Liver (tissue), 3 donors: ENCODE results near the gene CMTM8.

Experiments used
- GABPA ChIP-seq, 2 donors: IDR thresholded peaks in 1 of 2; conservative IDR thresholded peaks in 1 of 2; 2 replicates each; pipeline ENCODE4 v1.6.1; 2016; ENCODE audit warnings: antibody characterized with exemption in 2 of 2, mild to moderate bottlenecking in 1 of 2, moderate library complexity in 1 of 2
- RAD21 ChIP-seq, 2 donors: IDR thresholded peaks; 2 replicates each; pipeline ENCODE4 v1.6.1; 2016; ENCODE audit warnings: antibody characterized with exemption in 2 of 2, mild to moderate bottlenecking in 2 of 2
- RXRA ChIP-seq, 2 donors: IDR thresholded peaks; 2 replicates each; pipeline ENCODE4 v1.6.1; 2017 to 2018; ENCODE audit warnings: antibody characterized with exemption in 2 of 2, mild to moderate bottlenecking in 1 of 2
- TAF1 ChIP-seq: conservative IDR thresholded peaks from 2 replicates; pipeline ENCODE4 v1.6.1; 2016; ENCODE audit warnings: antibody characterized with exemption, mild to moderate bottlenecking
- YY1 ChIP-seq: IDR thresholded peaks from 2 replicates; pipeline ENCODE4 v1.6.1; 2016; ENCODE audit warnings: antibody characterized with exemption, mild to moderate bottlenecking
- TF ChIP-seq, protein P1 (sequence below): fragments of 150-350 bp; IDR thresholded peaks from 2 replicates; pipeline ENCODE4 v1.5.1; 2017; ENCODE audit warnings: improper control_type of control experiment, low read depth, low read length; ENCODE audit not compliant: missing input control
- TF ChIP-seq, protein P2 (sequence below): IDR thresholded peaks from 2 replicates; pipeline ENCODE4 v1.6.1; 2016; ENCODE audit warnings: antibody characterized with exemption
- TF ChIP-seq, protein P3 (sequence below): IDR thresholded peaks from 2 replicates; pipeline ENCODE4 v1.6.1; 2016; ENCODE audit warnings: antibody characterized with exemption, mild to moderate bottlenecking
- TF ChIP-seq, protein P4 (sequence below): IDR thresholded peaks from 2 replicates; pipeline ENCODE4 v1.6.1; 2016; ENCODE audit warnings: antibody characterized with exemption
- donor health status: healthy.
- donor health status: healthy.

DNA sequence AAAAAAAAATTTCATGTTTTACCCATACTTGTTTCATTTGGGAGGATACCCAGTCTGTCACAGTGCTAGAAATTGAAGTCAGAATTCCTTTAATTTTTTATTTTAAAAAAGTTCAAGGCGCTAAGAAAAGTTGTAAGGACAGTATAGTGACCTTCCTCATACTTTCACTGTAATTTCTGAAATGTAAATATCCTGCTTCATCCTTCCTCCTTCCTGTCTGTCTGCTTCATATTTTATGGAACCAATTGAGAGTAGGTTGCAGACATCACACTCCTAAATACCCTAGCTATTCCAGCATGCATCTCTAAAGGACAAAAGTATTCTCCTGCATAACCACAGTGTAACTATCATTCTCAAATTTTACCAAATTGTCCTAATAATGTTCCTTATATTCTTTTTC lies 35.8 kb downstream of the CMTM8 start:
- TF ChIP-seq, protein P1, sequence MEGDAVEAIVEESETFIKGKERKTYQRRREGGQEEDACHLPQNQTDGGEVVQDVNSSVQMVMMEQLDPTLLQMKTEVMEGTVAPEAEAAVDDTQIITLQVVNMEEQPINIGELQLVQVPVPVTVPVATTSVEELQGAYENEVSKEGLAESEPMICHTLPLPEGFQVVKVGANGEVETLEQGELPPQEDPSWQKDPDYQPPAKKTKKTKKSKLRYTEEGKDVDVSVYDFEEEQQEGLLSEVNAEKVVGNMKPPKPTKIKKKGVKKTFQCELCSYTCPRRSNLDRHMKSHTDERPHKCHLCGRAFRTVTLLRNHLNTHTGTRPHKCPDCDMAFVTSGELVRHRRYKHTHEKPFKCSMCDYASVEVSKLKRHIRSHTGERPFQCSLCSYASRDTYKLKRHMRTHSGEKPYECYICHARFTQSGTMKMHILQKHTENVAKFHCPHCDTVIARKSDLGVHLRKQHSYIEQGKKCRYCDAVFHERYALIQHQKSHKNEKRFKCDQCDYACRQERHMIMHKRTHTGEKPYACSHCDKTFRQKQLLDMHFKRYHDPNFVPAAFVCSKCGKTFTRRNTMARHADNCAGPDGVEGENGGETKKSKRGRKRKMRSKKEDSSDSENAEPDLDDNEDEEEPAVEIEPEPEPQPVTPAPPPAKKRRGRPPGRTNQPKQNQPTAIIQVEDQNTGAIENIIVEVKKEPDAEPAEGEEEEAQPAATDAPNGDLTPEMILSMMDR: no peak
- TF ChIP-seq YY1 (no peak), GABPA (IDR thresholded peaks at IDR 0.05 in 1 of 2, conservative IDR thresholded peaks at IDR 0.05 in 1 of 2) (no peak), RAD21 (IDR thresholded peaks at IDR 0.05) (no peak), RXRA (IDR thresholded peaks at IDR 0.05) (no peak), TAF1 (no peak)
- TF ChIP-seq, protein P2, sequence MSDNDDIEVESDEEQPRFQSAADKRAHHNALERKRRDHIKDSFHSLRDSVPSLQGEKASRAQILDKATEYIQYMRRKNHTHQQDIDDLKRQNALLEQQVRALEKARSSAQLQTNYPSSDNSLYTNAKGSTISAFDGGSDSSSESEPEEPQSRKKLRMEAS: no peak
- TF ChIP-seq, protein P3, sequence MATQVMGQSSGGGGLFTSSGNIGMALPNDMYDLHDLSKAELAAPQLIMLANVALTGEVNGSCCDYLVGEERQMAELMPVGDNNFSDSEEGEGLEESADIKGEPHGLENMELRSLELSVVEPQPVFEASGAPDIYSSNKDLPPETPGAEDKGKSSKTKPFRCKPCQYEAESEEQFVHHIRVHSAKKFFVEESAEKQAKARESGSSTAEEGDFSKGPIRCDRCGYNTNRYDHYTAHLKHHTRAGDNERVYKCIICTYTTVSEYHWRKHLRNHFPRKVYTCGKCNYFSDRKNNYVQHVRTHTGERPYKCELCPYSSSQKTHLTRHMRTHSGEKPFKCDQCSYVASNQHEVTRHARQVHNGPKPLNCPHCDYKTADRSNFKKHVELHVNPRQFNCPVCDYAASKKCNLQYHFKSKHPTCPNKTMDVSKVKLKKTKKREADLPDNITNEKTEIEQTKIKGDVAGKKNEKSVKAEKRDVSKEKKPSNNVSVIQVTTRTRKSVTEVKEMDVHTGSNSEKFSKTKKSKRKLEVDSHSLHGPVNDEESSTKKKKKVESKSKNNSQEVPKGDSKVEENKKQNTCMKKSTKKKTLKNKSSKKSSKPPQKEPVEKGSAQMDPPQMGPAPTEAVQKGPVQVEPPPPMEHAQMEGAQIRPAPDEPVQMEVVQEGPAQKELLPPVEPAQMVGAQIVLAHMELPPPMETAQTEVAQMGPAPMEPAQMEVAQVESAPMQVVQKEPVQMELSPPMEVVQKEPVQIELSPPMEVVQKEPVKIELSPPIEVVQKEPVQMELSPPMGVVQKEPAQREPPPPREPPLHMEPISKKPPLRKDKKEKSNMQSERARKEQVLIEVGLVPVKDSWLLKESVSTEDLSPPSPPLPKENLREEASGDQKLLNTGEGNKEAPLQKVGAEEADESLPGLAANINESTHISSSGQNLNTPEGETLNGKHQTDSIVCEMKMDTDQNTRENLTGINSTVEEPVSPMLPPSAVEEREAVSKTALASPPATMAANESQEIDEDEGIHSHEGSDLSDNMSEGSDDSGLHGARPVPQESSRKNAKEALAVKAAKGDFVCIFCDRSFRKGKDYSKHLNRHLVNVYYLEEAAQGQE: no peak
- TF ChIP-seq, protein P4, sequence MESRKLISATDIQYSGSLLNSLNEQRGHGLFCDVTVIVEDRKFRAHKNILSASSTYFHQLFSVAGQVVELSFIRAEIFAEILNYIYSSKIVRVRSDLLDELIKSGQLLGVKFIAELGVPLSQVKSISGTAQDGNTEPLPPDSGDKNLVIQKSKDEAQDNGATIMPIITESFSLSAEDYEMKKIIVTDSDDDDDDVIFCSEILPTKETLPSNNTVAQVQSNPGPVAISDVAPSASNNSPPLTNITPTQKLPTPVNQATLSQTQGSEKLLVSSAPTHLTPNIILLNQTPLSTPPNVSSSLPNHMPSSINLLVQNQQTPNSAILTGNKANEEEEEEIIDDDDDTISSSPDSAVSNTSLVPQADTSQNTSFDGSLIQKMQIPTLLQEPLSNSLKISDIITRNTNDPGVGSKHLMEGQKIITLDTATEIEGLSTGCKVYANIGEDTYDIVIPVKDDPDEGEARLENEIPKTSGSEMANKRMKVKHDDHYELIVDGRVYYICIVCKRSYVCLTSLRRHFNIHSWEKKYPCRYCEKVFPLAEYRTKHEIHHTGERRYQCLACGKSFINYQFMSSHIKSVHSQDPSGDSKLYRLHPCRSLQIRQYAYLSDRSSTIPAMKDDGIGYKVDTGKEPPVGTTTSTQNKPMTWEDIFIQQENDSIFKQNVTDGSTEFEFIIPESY: no peak
